ENCODE measurements around the gene KDM4B. TPM values are rescaled to one million over a fixed set of nuclear protein-coding genes. Genes with fewer than 3 reads are reported as not detected.

Gene KDM4B
- total and polyA plus RNA-seq, 12 donors: 12.4 to 35.8 (median 30.3) TPM

DNA sequence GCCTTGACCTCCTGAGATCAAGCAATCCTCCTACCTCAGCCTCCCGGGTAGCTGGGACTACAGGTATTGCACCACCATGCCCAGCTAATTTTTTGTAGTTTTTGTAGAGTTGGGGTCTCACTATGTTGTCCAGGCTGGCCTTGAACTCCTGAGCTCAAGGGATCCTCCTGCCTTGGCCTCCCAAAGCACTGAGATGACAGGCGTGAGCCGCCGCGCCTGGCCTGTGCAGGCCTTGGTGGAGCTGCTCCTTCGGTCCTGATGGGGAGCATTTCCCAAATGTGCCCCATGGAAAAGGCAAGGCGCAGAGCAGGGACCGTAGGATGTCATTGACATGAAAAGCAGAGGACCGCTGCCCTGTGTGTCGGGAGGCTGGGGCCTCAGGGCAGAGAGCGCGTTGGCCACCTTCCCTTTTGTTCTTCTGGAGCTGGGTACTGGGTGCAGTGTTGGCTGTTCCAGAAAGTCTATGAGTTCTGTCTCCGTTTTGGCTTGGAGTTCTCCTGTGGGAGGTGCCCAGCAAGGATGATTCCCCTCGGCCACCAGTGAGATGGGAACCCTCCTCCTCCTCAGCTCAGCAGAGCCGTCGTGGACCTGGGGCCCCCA lies 128.5 kb downstream of the KDM4B start:
- peaks cover 0 to 32% (median 16%) of the 10 kb centered on the region in 11 donors for H3K9me3 ChIP-seq
- no peak for ATAC-seq
- peaks cover 0 to 42% (median 17%) of the 10 kb centered on the region in 9 donors for H3K36me3 ChIP-seq
- H3K4me3 ChIP-seq: no peak overlapping the region
- H3K27ac ChIP-seq: no peak overlapping the region
- peaks cover 13 to 24% (median 21%) of the 10 kb centered on the region in 9 donors for H3K4me1 ChIP-seq
- intact Hi-C loops (cut with DNase I): no loop called here
- DNase-seq: no peak
- TF ChIP-seq, protein P1, sequence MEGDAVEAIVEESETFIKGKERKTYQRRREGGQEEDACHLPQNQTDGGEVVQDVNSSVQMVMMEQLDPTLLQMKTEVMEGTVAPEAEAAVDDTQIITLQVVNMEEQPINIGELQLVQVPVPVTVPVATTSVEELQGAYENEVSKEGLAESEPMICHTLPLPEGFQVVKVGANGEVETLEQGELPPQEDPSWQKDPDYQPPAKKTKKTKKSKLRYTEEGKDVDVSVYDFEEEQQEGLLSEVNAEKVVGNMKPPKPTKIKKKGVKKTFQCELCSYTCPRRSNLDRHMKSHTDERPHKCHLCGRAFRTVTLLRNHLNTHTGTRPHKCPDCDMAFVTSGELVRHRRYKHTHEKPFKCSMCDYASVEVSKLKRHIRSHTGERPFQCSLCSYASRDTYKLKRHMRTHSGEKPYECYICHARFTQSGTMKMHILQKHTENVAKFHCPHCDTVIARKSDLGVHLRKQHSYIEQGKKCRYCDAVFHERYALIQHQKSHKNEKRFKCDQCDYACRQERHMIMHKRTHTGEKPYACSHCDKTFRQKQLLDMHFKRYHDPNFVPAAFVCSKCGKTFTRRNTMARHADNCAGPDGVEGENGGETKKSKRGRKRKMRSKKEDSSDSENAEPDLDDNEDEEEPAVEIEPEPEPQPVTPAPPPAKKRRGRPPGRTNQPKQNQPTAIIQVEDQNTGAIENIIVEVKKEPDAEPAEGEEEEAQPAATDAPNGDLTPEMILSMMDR (IDR thresholded peaks at IDR 0.05): no peak
- no peaks in the 10 kb centered on the region for H3K27me3 ChIP-seq
- 94 to 96% methylated on average over 16 of the region's 16 CpGs for WGBS, 2 donors

DNA sequence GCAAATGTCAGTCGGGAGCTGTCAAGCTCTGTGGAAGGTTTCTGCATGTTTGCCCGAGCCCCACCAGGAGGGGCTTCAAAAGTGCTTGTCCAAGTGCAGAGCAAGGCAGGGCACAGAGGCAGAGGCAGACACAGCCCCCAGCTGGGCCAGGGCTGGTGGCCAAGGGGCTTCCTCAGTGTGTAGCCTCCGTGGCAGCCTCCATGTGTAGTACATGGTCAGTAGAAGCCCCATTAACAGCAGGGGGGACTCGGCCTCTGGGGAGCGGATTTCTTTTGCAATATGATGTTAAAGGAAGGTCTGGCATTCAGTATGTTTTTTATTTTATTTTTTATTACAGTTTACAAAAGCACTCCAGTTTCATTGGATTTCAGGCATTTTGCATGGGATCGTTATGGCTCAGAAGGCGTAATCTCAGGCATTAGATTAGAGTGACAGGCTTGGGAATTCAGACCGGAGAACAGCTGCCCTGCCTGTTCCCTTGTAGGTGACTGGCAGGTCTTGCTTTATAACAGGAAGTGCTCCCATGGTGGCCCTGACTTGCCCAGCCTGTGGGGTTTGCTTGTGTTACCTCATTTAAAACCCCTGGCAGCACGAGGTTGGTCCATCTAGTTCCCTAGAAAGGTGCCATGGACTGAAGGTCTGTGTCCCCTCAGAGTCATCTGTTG lies 129.2 kb downstream of the KDM4B start:
- Histone ChIP-seq H3K4me3 (no peak overlapping the region), H3K36me3 (peaks cover 0 to 40% (median 17%) of the 10 kb centered on the region in 9 donors), H3K27me3 (no peaks in the 10 kb centered on the region), H3K4me1 (peaks cover 7 to 24% (median 21%) of the 10 kb centered on the region in 9 donors), H3K9me3 (peaks cover 0 to 32% (median 16%) of the 10 kb centered on the region in 11 donors), H3K27ac (no peak overlapping the region)
- WGBS, 2 donors: 89 to 90% methylated on average over 9 of the region's 9 CpGs
- ATAC-seq (no peak), DNase-seq (no peak)
- TF ChIP-seq, protein P1 (IDR thresholded peaks at IDR 0.05): no peak
- intact Hi-C loops (cut with DNase I): no loop called here

DNA sequence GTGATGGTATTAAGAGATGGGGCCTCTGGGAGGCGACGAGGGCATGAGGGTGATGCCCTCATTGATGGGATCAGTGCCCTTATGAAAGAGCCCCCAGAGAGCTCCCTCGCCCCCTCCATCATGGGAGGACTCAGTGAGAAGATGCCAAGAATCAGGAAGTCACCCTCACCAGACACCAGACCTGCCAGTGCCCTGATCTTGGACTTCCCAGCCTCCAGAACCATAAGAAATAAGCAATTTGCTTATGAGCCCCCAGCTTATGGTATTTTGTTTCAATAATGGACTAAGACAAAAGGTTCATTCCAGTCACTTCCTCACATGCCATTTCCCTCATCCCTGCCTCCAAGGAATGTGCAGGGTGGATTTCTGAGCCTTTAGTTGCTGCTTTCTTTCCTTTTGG lies 129.7 kb downstream of the KDM4B start:
- Histone ChIP-seq H3K27ac (no peak overlapping the region), H3K4me1 (peaks cover 3 to 24% (median 21%) of the 10 kb centered on the region in 9 donors), H3K9me3 (peaks cover 0 to 32% (median 16%) of the 10 kb centered on the region in 11 donors), H3K36me3 (peaks cover 0 to 41% (median 17%) of the 10 kb centered on the region in 9 donors), H3K27me3 (no peaks in the 10 kb centered on the region), H3K4me3 (no peak overlapping the region)
- ATAC-seq: no peak
- DNase-seq: no peak
- WGBS, 2 donors: 91 to 97% methylated on average over 3 of the region's 3 CpGs
- intact Hi-C loops (cut with DNase I): no loop called here
- TF ChIP-seq, protein P1 (IDR thresholded peaks at IDR 0.05): no peak

DNA sequence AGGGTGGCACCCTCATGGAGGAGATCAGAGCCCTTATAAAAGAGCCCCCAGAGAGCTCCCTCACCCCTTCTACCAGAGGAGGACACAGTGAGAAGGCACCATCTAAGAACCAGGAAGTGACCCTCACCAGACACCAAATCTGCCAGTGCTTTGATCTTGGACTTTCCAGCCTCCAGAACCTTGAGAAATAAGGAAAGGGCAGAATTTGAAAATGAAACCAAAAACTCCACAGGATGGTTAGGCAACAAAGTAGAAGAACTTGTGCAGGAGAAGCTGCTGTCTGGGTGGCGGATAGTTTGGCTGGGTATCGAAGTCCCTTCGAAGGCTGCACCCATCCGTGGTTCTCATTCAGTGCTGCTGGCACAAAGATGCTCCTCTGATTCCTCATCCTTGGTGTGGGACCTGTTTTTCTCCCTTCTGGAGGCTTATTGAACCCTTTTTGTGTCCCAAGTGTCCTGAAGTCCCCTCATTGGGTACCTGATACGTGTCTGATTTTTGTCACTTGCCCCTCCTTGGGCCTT lies 130.8 kb downstream of the KDM4B start:
- H3K27me3 ChIP-seq: no peaks in the 10 kb centered on the region
- ATAC-seq (no peak), DNase-seq (no peak)
- TF ChIP-seq, protein P1 (IDR thresholded peaks at IDR 0.05): no peak
- H3K4me3 ChIP-seq: no peak overlapping the region
- peaks cover 0 to 41% (median 17%) of the 10 kb centered on the region in 9 donors for H3K36me3 ChIP-seq
- WGBS, 2 donors: 99% methylated on average over 5 of the region's 5 CpGs
- H3K27ac ChIP-seq: no peak overlapping the region
- intact Hi-C loops (cut with DNase I): no loop called here
- peaks cover 0 to 32% (median 16%) of the 10 kb centered on the region in 11 donors for H3K9me3 ChIP-seq
- peaks cover 6 to 32% (median 27%) of the 10 kb centered on the region in 9 donors for H3K4me1 ChIP-seq

All from heart right ventricle (tissue), 16 donors.